ENCODE measurements around the gene CHRNA3.
A peak's percentile ranks its signal among the peaks of the same experiment; 100 is the strongest.

The CHRNA3 gene

DNA sequence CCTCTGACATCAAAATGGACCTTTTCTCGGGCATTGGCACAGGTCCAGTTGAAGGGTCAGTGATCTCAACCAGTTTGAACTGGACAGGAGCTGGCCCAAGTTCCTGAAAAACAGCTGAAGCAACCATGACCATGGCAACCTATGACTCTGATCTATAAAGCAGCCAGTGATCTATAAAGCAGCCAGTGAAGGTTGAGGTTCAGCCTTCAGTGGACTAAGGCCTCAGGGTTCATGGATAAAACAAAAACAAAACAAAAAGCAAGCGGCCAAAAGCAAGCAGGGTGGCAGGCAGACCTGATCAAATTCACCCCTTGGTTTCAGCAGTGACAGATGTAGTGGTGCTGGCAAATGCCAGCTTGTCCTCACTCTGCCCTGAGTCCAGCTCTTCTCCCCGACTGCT lies 30.2 kb upstream of the CHRNA3 start:
- no peak for DNase-seq (ENCODE audit: low read depth)
- Histone ChIP-seq H3K4me3 (ENCODE audit: low read length) (no peak overlapping the region), H3K4me1 (ENCODE audit: control insufficient read depth, insufficient read depth, low read length) (no peaks in the 10 kb centered on the region), H3K9ac (ENCODE audit: low read length) (no peak overlapping the region), H3K9me3 (ENCODE audit: control insufficient read depth, low read length) (no peaks in the 10 kb centered on the region), H3K36me3 (ENCODE audit: control insufficient read depth, insufficient read depth, low read length, severe bottlenecking) (no peaks in the 10 kb centered on the region), H3K27me3 (replicated peaks; ENCODE audit: control insufficient read depth, insufficient read depth, low read length) (peaks cover 28% of the 10 kb centered on the region)

DNA sequence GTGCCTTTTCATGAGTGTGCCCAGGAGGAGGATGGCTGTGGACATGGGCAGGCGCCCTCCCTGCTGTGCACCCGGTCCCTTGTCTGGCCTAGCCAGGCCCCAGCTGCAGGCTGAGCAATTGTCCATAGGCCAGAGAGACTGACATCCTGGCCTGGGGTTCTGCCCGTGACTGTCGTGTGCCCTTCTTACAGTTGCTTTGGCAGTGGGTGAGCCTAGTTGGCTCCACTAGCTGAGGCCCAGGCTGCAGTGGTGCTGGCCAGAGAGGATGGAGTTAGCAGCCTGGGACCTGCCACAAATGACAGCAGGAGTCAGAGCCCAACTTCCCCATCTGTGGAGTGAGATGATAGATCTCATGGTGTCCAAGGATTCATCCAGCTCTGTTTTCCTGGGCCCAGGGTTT lies 29.2 kb upstream of the CHRNA3 start:
- Histone ChIP-seq H3K4me1 (ENCODE audit: control insufficient read depth, insufficient read depth, low read length) (no peaks in the 10 kb centered on the region), H3K27me3 (replicated peaks; ENCODE audit: control insufficient read depth, insufficient read depth, low read length) (peaks cover 28% of the 10 kb centered on the region), H3K9me3 (ENCODE audit: control insufficient read depth, low read length) (no peaks in the 10 kb centered on the region), H3K4me3 (ENCODE audit: low read length) (no peak overlapping the region), H3K36me3 (ENCODE audit: control insufficient read depth, insufficient read depth, low read length, severe bottlenecking) (no peaks in the 10 kb centered on the region), H3K9ac (ENCODE audit: low read length) (no peak overlapping the region)
- DNase-seq (ENCODE audit: low read depth), result no peak

DNA sequence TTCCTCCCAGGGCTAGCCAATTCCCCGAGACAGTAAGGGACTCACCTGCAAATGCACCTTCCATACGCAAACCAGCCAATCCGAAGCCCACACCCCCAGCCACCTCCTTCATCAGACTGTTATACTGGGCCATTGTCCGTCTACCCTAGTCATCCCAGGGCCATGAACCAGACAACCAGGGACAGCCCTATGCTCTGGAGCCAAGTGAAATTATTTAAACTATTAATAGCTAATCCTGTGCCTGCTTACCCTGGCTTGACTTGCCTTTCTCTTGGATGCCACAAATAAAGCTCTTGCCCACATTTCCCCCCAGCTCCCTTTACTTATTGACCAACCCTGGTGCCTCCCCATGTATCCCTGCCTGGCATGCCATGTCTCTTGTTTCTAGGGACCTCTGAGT lies 24.2 kb upstream of the CHRNA3 start:
- H3K27me3 ChIP-seq (replicated peaks; ENCODE audit: control insufficient read depth, insufficient read depth, low read length), result peaks cover 26% of the 10 kb centered on the region
- DNase-seq (ENCODE audit: low read depth), result no peak
- no peak overlapping the region for H3K9ac ChIP-seq (ENCODE audit: low read length)
- no peaks in the 10 kb centered on the region for H3K9me3 ChIP-seq (ENCODE audit: control insufficient read depth, low read length)
- no peaks in the 10 kb centered on the region for H3K4me1 ChIP-seq (ENCODE audit: control insufficient read depth, insufficient read depth, low read length)
- H3K36me3 ChIP-seq (ENCODE audit: control insufficient read depth, insufficient read depth, low read length, severe bottlenecking), result no peaks in the 10 kb centered on the region
- H3K4me3 ChIP-seq (ENCODE audit: low read length), result no peak overlapping the region

DNA sequence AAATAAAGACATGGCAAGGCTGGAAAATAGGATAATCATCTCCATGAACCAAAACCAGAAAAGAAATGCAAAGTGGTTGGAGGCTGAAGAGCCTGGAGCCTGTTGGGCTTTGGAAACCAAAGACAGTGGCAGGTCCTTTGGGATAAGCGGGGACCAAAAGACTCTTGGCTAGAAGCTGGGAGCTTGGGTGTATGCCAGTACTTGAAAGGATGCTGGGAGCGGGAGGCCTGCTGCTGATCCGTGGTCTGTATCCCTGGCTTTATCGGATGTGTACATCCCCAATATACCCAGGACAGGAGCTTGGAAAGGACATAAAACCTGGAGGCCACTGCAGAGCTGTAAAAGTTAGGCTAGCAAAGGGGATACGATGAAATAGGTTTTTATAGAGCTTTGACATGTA lies 21.5 kb upstream of the CHRNA3 start:
- Histone ChIP-seq H3K4me1 (ENCODE audit: control insufficient read depth, insufficient read depth, low read length) (no peaks in the 10 kb centered on the region), H3K27me3 (replicated peaks; ENCODE audit: control insufficient read depth, insufficient read depth, low read length) (peaks cover 32% of the 10 kb centered on the region), H3K9ac (ENCODE audit: low read length) (no peak overlapping the region), H3K9me3 (ENCODE audit: control insufficient read depth, low read length) (no peaks in the 10 kb centered on the region), H3K4me3 (ENCODE audit: low read length) (no peak overlapping the region), H3K36me3 (ENCODE audit: control insufficient read depth, insufficient read depth, low read length, severe bottlenecking) (no peaks in the 10 kb centered on the region)
- no peak for DNase-seq (ENCODE audit: low read depth)

DNA sequence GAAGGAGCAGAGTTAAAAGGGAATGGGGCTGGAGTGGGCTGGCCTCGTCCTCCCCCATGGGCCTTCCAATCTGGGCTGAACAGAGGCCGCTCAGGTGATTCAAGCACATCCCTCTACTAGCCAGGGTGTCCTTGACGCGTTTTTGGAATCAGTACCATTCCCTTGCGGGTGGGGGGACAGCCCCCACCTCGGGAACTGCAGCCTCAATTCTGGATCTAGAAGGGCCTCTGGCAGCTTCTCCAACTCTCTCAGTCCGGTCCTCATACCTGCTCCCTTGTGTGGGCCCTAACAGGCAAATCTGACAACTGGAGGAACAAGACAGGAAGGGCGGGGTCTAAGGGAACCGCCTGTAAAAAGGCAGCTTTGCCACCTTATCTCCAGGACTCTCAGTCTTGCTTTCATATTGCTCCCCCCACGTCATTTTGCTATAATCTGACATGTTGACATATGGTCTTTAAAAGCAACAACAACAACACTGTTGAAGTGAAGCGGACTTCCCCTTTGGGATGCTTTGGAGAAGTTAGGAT lies 21.0 kb upstream of the CHRNA3 start:
- Histone ChIP-seq H3K4me3 (ENCODE audit: low read length) (no peak overlapping the region), H3K4me1 (ENCODE audit: control insufficient read depth, insufficient read depth, low read length) (no peaks in the 10 kb centered on the region), H3K9me3 (ENCODE audit: control insufficient read depth, low read length) (no peaks in the 10 kb centered on the region), H3K9ac (ENCODE audit: low read length) (no peak overlapping the region), H3K36me3 (ENCODE audit: control insufficient read depth, insufficient read depth, low read length, severe bottlenecking) (no peaks in the 10 kb centered on the region), H3K27me3 (replicated peaks; ENCODE audit: control insufficient read depth, insufficient read depth, low read length) (peaks cover 37% of the 10 kb centered on the region)
- DNase-seq (ENCODE audit: low read depth), result no peak

DNA sequence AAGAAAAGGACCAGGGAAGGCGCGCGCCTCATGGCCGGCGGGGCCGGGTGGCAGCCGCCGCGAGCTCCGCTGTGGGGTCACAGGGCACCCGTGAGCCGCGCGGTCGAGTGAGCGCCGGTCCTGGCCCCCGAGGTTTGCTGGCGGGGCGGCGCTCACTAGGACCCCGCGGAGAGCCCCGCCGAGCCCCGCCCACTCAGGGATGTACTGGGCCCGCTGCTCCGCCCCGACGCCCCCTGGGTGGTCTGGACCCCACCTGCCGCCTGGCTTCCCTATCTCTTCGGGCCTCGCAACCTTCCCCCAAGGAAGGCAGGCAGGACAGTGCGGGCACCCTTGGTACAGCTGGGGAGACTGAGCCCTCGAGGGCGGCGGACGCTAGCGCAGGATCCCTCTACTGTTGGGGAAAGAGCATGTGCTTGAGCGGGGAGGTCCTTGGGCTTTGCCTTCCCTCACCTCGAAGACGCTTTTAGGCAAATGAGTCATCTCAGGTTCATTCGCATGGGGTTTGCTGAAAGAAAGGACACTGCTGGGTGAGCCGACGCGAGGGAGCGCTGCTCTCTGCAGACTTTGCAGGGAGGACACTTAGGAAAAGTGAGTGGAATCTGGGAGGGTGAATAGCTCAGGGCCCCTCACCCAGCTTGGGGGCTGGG lies 20.4 kb upstream of the CHRNA3 start, which contains the start of gene CHRNB4:
Gene CHRNB4, minus strand, starts transcription at position 109 of the 647 bp plus-strand sequence. Its CDS starts 77 bp downstream, at position 32.
- no peaks in the 10 kb centered on the region for H3K4me1 ChIP-seq (ENCODE audit: control insufficient read depth, insufficient read depth, low read length)
- H3K36me3 ChIP-seq (ENCODE audit: control insufficient read depth, insufficient read depth, low read length, severe bottlenecking), result no peaks in the 10 kb centered on the region
- peaks cover 43% of the 10 kb centered on the region for H3K27me3 ChIP-seq (replicated peaks; ENCODE audit: control insufficient read depth, insufficient read depth, low read length)
- H3K9ac ChIP-seq (ENCODE audit: low read length), result no peak within 1 kb of the TSS
- H3K9me3 ChIP-seq (ENCODE audit: control insufficient read depth, low read length), result no peaks in the 10 kb centered on the region
- H3K4me3 ChIP-seq (ENCODE audit: low read length), result peak within 1 kb of the TSS; percentile 52
- DNase-seq (ENCODE audit: low read depth), result peak; percentile 18

DNA sequence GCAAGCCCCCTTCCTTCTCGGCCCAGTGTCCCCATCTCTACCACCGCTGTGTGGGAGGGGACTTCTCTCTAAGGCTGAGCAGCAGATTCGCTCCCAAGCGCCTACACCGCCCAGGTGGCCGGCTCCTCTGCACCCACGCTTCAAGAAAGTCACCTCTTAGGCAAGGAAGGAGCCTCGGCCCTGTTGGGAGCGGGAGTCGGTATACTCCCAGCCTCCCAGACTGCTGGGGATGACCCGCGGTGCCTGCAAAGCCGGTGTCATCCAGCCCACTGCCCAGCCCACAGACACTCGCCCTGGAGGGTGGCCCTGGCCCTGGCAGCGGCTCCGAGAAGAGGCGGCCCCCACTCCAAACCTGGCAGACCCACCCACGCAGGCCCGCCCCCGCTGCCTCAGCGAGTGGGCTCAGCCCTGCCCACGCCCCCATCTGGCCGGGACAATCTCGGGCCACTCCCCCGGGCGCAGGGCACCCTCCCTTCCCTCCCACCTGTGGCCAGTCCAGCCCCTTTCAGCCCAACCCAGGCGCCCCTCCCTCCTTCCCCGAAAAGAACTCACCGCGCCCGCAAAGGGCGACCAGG lies 19.8 kb upstream of the CHRNA3 start:
- no peak for DNase-seq (ENCODE audit: low read depth)
- peaks cover 44% of the 10 kb centered on the region for H3K27me3 ChIP-seq (replicated peaks; ENCODE audit: control insufficient read depth, insufficient read depth, low read length)
- no peaks in the 10 kb centered on the region for H3K36me3 ChIP-seq (ENCODE audit: control insufficient read depth, insufficient read depth, low read length, severe bottlenecking)
- H3K4me3 ChIP-seq (ENCODE audit: low read length), result peak overlapping the region; percentile 52
- no peak overlapping the region for H3K9ac ChIP-seq (ENCODE audit: low read length)
- no peaks in the 10 kb centered on the region for H3K9me3 ChIP-seq (ENCODE audit: control insufficient read depth, low read length)
- no peaks in the 10 kb centered on the region for H3K4me1 ChIP-seq (ENCODE audit: control insufficient read depth, insufficient read depth, low read length)

DNA sequence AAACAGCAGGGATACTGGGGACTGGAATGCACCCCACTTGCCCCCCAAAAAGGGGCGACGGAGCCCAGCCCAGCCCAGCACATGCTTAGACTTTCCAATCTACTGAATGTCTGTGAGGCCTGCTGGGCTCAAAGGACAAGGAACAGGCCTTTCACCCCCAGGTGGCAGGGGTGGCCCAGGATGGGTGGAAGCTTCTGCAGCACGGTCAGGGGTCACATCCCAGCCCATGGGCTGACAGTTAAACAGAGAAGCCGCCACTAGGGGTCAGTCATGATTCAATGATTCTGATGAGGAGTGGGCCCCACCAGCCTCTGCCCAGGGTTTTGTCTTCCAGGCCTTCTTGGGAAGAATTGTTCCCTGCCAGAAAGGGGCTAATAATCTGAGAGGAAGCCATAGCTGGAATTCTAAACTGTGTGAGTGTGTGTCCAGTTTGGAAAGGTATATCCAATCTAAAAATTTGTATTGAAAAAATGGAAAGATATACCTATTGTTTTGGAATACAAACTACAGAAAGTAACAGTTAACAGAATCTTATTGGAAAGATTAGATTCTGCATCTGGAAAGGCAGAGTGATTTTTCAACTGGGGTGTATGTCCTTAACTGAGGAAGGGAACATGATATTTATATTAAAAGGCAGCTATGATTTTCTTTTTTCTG lies 18.0 kb upstream of the CHRNA3 start:
- DNase-seq (ENCODE audit: low read depth), result peak; percentile 75
- Histone ChIP-seq H3K9me3 (ENCODE audit: control insufficient read depth, low read length) (peaks cover under 1% of the 10 kb centered on the region), H3K4me3 (ENCODE audit: low read length) (no peak overlapping the region), H3K4me1 (ENCODE audit: control insufficient read depth, insufficient read depth, low read length) (no peaks in the 10 kb centered on the region), H3K9ac (ENCODE audit: low read length) (no peak overlapping the region), H3K36me3 (ENCODE audit: control insufficient read depth, insufficient read depth, low read length, severe bottlenecking) (no peaks in the 10 kb centered on the region), H3K27me3 (replicated peaks; ENCODE audit: control insufficient read depth, insufficient read depth, low read length) (peaks cover 54% of the 10 kb centered on the region)

DNA sequence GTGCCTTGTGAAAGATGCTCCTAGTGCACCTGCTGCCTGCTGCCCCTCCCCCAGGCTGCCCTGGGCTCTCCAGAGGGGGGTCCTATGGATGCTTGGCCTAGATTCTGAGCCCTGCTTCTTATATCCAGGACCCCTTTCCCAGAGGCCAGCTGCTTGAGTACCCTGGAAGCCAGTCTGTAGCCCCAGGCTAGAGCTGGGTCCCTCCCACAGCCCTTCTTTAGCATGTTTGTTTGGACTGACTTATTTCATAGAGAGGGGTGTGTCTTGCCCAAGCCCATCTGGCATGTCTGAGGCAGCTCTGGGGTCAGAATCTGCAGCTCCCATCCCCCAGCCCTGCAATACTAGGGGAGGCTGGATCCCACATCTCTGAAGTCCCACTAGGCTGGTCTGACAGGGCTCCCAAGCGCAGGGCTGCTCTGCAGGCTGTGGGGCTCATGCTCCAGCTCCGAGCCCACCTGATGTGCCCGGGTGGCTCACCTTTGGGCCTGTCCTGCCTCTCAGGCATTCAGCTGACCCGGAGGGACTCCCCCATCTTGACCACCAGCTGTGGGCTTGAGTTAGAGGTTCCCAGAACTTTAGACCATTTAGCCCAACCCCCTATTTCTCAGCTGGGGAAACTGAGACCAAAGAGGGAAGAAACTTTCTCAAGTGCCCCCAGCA lies 17.1 kb upstream of the CHRNA3 start:
- H3K9ac ChIP-seq (ENCODE audit: low read length), result no peak overlapping the region
- H3K9me3 ChIP-seq (ENCODE audit: control insufficient read depth, low read length), result peaks cover 10% of the 10 kb centered on the region
- H3K4me1 ChIP-seq (ENCODE audit: control insufficient read depth, insufficient read depth, low read length), result no peaks in the 10 kb centered on the region
- H3K36me3 ChIP-seq (ENCODE audit: control insufficient read depth, insufficient read depth, low read length, severe bottlenecking), result no peaks in the 10 kb centered on the region
- DNase-seq (ENCODE audit: low read depth), result no peak
- H3K27me3 ChIP-seq (replicated peaks; ENCODE audit: control insufficient read depth, insufficient read depth, low read length), result peaks cover 53% of the 10 kb centered on the region
- H3K4me3 ChIP-seq (ENCODE audit: low read length), result no peak overlapping the region

DNA sequence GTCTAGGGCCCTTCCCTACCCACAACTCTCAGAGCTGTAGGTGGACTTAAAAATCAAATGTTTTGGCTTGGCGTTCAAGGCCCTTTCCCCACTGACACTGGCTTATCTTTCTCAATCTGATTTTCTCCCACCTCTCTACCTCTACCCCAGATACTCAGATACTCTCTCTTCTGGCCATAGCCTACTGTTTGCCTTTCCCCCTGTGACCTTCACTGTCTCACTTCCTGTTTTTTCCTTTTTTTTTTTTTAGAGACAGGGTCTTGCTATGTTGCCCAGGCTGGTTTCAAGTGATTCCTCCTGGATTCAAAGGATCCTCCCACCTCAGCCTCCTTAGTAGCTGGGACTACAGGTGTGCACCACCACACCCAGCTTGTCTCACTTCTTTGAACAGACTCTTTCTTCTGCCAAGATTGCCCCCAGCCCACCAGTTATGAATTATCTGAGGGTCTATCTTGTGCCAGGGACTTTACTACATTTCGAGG lies 15.6 kb upstream of the CHRNA3 start:
- H3K4me3 ChIP-seq (ENCODE audit: low read length), result no peak overlapping the region
- no peaks in the 10 kb centered on the region for H3K4me1 ChIP-seq (ENCODE audit: control insufficient read depth, insufficient read depth, low read length)
- H3K9ac ChIP-seq (ENCODE audit: low read length), result no peak overlapping the region
- no peaks in the 10 kb centered on the region for H3K36me3 ChIP-seq (ENCODE audit: control insufficient read depth, insufficient read depth, low read length, severe bottlenecking)
- H3K9me3 ChIP-seq (ENCODE audit: control insufficient read depth, low read length), result peaks cover 14% of the 10 kb centered on the region
- no peak for DNase-seq (ENCODE audit: low read depth)
- H3K27me3 ChIP-seq (replicated peaks; ENCODE audit: control insufficient read depth, insufficient read depth, low read length), result peaks cover 46% of the 10 kb centered on the region

DNA sequence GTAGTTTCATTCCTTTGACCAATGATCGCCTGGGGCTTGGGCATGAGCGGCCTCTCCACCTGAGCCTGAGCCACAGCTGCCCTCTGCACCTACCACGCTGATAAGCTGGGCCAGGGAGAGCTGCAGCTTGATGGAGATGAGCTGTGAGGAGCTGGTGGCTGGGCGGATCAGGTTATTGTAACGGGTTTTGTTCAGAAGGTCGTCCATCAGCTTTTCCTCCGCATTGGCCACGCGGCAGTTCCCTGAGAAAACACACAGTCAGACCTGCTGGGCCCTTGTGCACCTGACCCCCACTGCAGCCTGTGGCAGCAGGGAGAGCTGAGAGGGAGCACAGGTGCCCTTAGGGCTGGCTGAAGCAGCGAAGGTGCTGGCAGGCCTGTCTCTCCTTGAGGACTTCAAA lies 14.6 kb upstream of the CHRNA3 start:
- Histone ChIP-seq H3K4me3 (ENCODE audit: low read length) (no peak overlapping the region), H3K27me3 (replicated peaks; ENCODE audit: control insufficient read depth, insufficient read depth, low read length) (peaks cover 40% of the 10 kb centered on the region), H3K9me3 (ENCODE audit: control insufficient read depth, low read length) (peaks cover 14% of the 10 kb centered on the region), H3K36me3 (ENCODE audit: control insufficient read depth, insufficient read depth, low read length, severe bottlenecking) (no peaks in the 10 kb centered on the region), H3K4me1 (ENCODE audit: control insufficient read depth, insufficient read depth, low read length) (no peaks in the 10 kb centered on the region), H3K9ac (ENCODE audit: low read length) (no peak overlapping the region)
- no peak for DNase-seq (ENCODE audit: low read depth)

All from adipocyte (in vitro differentiated cells).